GM12878 (cell line): ENCODE data around the gene TSSK2. TPM values are rescaled to one million over a fixed set of nuclear protein-coding genes. Genes with fewer than 3 reads are reported as not detected.

Source experiments
- ATAC-seq: fragments of 200-7000 bp; cut with Tn5 transposase; 3 replicates; pipeline ENCODE4 v1.9.1; 2020; ENCODE audit warnings: mild to moderate bottlenecking, moderate library complexity
- BruUV-seq: library from RNA; stranded (reverse); fragments of 400-500 nt; replicated peaks from 2 replicates; lab custom pipeline; 2021; lab: Mats Ljungman, UMichigan
- CTCF ChIA-PET: fragments of 300-600 bp; sonication (Branson Sonifier 250); formaldehyde crosslinking; extraction: SDS; loops from one replicate; lab custom pipeline; 2021; ENCODE audit warnings: inconsistent platforms; lab: Yijun Ruan, JAX
- POLR2A ChIA-PET: fragments of 350-600 bp; formaldehyde crosslinking; extraction: SDS; loops from one replicate; lab custom pipeline; 2021; ENCODE audit warnings: inconsistent platforms; lab: Charles Lee
- RAD21 ChIA-PET: fragments of 300-600 bp; sonication (Branson Sonifier 250); formaldehyde crosslinking; loops from one replicate; lab custom pipeline; 2023; ENCODE audit warnings: antibody characterized with exemption; ENCODE audit not compliant: unreplicated experiment; lab: Charles Lee
- SMC1A ChIA-PET: fragments of 300-600 bp; sonication (Branson Sonifier 250); formaldehyde crosslinking; loops from one replicate; lab custom pipeline; 2023; ENCODE audit not compliant: unreplicated experiment, uncharacterized antibody; lab: Charles Lee
- DNase-seq: peaks from one replicate; pipeline ENCODE4 v3.0.0-alpha.2; 2011; ENCODE audit warnings: low read depth, low spot score
- FAIRE-seq: peaks from 3 replicates; lab custom pipeline; 2011; peaks lifted over from hg19 to GRCh38; lab: Jason Lieb, UNC
- H2AFZ ChIP-seq: 2 replicates; pipeline ENCODE4 v1.6.0; 2011; ENCODE audit warnings: low read depth, low read length, control low read depth; ENCODE audit not compliant: control insufficient read depth
- H3K27ac ChIP-seq: 2 replicates; pipeline ENCODE4 v1.5.1; 2011; ENCODE audit warnings: control low read depth; ENCODE audit not compliant: control insufficient read depth, insufficient read depth
- H3K27me3 ChIP-seq, 2 experiments: replicated peaks in 1 of 2; 2 replicates each; pipeline versions ENCODE4 v1.6.0 to v1.6.1; 2011; ENCODE audit warnings: low read length in 1 of 2; ENCODE audit not compliant: control insufficient read depth in 2 of 2, insufficient read depth in 2 of 2
- H3K36me3 ChIP-seq, 2 experiments: 2 replicates each; pipeline ENCODE4 v1.5.1; 2011; ENCODE audit warnings: low read length in 1 of 2; ENCODE audit not compliant: control insufficient read depth in 2 of 2, insufficient read depth in 2 of 2
- H3K4me1 ChIP-seq: 2 replicates; pipeline ENCODE4 v1.6.1; 2011; ENCODE audit warnings: mild to moderate bottlenecking, low read length, moderate library complexity, mixed read lengths; ENCODE audit not compliant: control insufficient read depth, insufficient read depth
- H3K4me2 ChIP-seq: 2 replicates; pipeline ENCODE4 v1.6.0; 2011; ENCODE audit warnings: control low read depth; ENCODE audit not compliant: control insufficient read depth, insufficient read depth
- H3K4me3 ChIP-seq: fragments of 200-600 bp; sonication (generic); 2 replicates; pipeline ENCODE4 v1.5.1; 2016
- H3K79me2 ChIP-seq: 2 replicates; pipeline ENCODE4 v1.6.0; 2011; ENCODE audit warnings: low read length; ENCODE audit not compliant: control insufficient read depth, insufficient read depth
- H3K9ac ChIP-seq: 2 replicates; pipeline ENCODE4 v1.8.0; 2011; ENCODE audit warnings: low read length, control low read depth, mixed read lengths; ENCODE audit not compliant: control insufficient read depth, insufficient read depth
- H3K9me3 ChIP-seq: replicated peaks from 3 replicates; pipeline ENCODE4 v1.5.1; 2011; ENCODE audit warnings: mild to moderate bottlenecking, low read length; ENCODE audit not compliant: control insufficient read depth, insufficient read depth
- H4K20me1 ChIP-seq: 2 replicates; pipeline ENCODE4 v1.6.0; 2011; ENCODE audit not compliant: control insufficient read depth, insufficient read depth
- BCL11A ChIP-seq: IDR thresholded peaks from 2 replicates; pipeline ENCODE4 v1.6.1; 2011; ENCODE audit warnings: low read depth, low read length
- BMI1 ChIP-seq: fragments of 450-650 bp; IDR thresholded peaks from 2 replicates; pipeline ENCODE4 v1.6.1; 2016; ENCODE audit warnings: mild to moderate bottlenecking, moderate library complexity, borderline replicate concordance
- EZH2 ChIP-seq: IDR thresholded peaks from 2 replicates; pipeline ENCODE4 v1.6.1; 2012; ENCODE audit warnings: low read depth, mild to moderate bottlenecking, control low read depth, inconsistent platforms, low read length, borderline replicate concordance; ENCODE audit not compliant: control insufficient read depth
- POU2F2 ChIP-seq: IDR thresholded peaks from 3 replicates; pipeline ENCODE4 v1.6.1; 2011; ENCODE audit warnings: low read depth, mild to moderate bottlenecking, low read length, borderline replicate concordance
- RAD51 ChIP-seq: fragments of 450-650 bp; IDR thresholded peaks from 2 replicates; pipeline ENCODE4 v1.6.1; 2016; ENCODE audit warnings: moderate library complexity, mild to moderate bottlenecking, inconsistent platforms
- RB1 ChIP-seq: fragments of 450-650 bp; formaldehyde crosslinking; IDR thresholded peaks from 2 replicates; pipeline ENCODE4 v1.6.1; 2017; ENCODE audit warnings: mild to moderate bottlenecking, borderline replicate concordance
- SREBF1 ChIP-seq: IDR thresholded peaks from 2 replicates; pipeline ENCODE4 v1.6.1; 2012; ENCODE audit warnings: mild to moderate bottlenecking, low read length
- ZBTB4 ChIP-seq: fragments of 450-650 bp; formaldehyde crosslinking; IDR thresholded peaks from 2 replicates; pipeline ENCODE4 v1.4.0; 2022; ENCODE audit warnings: mild to moderate bottlenecking, moderate library complexity
- ZNF24 ChIP-seq: fragments of 450-650 bp; IDR thresholded peaks from 2 replicates; pipeline ENCODE4 v1.6.1; 2017; ENCODE audit warnings: antibody characterized with exemption, mild to moderate bottlenecking
- ZNF687 ChIP-seq: fragments of 450-650 bp; IDR thresholded peaks from 2 replicates; pipeline ENCODE4 v1.6.1; 2017; ENCODE audit warnings: mild to moderate bottlenecking, moderate library complexity
- WGBS: methylation state at CpG from one replicate; pipeline ENCODE4 v1.1.6; 2016; ENCODE audit warnings: low lambda C conversion rate; ENCODE audit not compliant: insufficient replicate concordance, insufficient coverage; ENCODE audit errors: missing lambda C conversion rate; 5-methylcytosine and 5-hydroxymethylcytosine counted together
- in situ Hi-C: fragments of 300-500 bp; cut with MboI; formaldehyde crosslinking; loops from 9 replicates; pipeline ENCODE4 v1.14.3; 2018; ENCODE audit warnings: mixed read lengths
- intact Hi-C: fragments of 100-400 bp; cut with micrococcal nuclease; formaldehyde crosslinking; loops from one replicate; pipeline ENCODE4 v1.14.2; 2022; ENCODE audit not compliant: unreplicated experiment
- polyA plus RNA-seq, 11 experiments: library from polyadenylated mRNA; depleted of rRNA in 4 of 11; unstranded in 6 of 11; stranded (reverse) in 5 of 11; fragments of >200 nt; fragmentation: Nextera tagmentation in 4 of 11; fragmentation: Illumina TruSeq in 1 of 11; extraction: Ambion mirVana in 4 of 11; extraction: Trizol in 1 of 11; gene quantifications; 1 replicate in 1 of 11; 2 replicates in 10 of 11; pipeline versions ENCODE4 v1.2.1 to v1.2.3, GENCODE V29; 2011 to 2016; ENCODE audit warnings: inconsistent platforms in 2 of 11, missing spikeins in 2 of 11, low read depth in 1 of 11
- total RNA-seq, 4 experiments: library from RNA; depleted of rRNA in 3 of 4; stranded (reverse); fragments of >200 nt in 3 of 4; fragmentation: Illumina TruSeq in 1 of 4; extraction: Trizol in 1 of 4; gene quantifications; 2 replicates each; pipeline versions ENCODE4 v1.2.1 to v1.2.3, GENCODE V29; 2013 to 2021

The TSSK2 gene
- total and polyA plus RNA-seq, 10 of the 15 experiments (the other 5 are each of a cell fraction or from before 2014, with no cell fraction given), result 0.03 to 0.17 TPM; not detected in 8

GRCh38 chr22:19090586-19091127 is 40.5 kb upstream of the TSSK2 start:
- no peaks in the 10 kb centered on the region for H4K20me1 ChIP-seq
- FAIRE-seq (no peak), DNase-seq (no peak), ATAC-seq (no peak)
- BruUV-seq, result no TSS peak
- H3K9me3 ChIP-seq, result no peaks in the 10 kb centered on the region
- peaks cover 3% of the 10 kb centered on the region for H3K4me1 ChIP-seq
- intact Hi-C loops, result no loop called here
- H3K27ac ChIP-seq, result no peak overlapping the region
- ChIA-PET SMC1A (interaction anchor here (1.4 kb wide), 1 partner anchor 11 kb away, joined by 3 read pairs; no protein-coding TSS in a partner anchor), CTCF (interaction anchor here (1.0 kb wide), 1 partner anchor 24 kb away, joined by 4 read pairs; no protein-coding TSS in a partner anchor), POLR2A (no interaction called here), RAD21 (no interaction called here)
- no peak overlapping the region for H3K4me3 ChIP-seq
- H3K27me3 ChIP-seq, result no peaks in the 10 kb centered on the region
- H3K79me2 ChIP-seq, result no peaks in the 10 kb centered on the region
- peaks cover 2% of the 10 kb centered on the region in 2 experiments for H3K36me3 ChIP-seq
- TF ChIP-seq ZNF24, result no peak
- no peak for TF ChIP-seq BCL11A
- TF ChIP-seq EZH2, result no peak
- no peak for TF ChIP-seq SREBF1
- TF ChIP-seq BMI1, result no peak
- no peak for TF ChIP-seq RB1
- no peak for TF ChIP-seq POU2F2
- in situ Hi-C loops, result no loop called here
- 60% methylated on average over 3 of the region's 3 CpGs for WGBS
- H3K4me2 ChIP-seq, result no peak overlapping the region
- H2AFZ ChIP-seq, result no peak overlapping the region
- no peak overlapping the region for H3K9ac ChIP-seq

- SMC1A ChIA-PET, result no interaction called here
- Histone ChIP-seq H2AFZ (no peak overlapping the region), H3K27ac (no peak overlapping the region), H3K4me3 (no peak overlapping the region), H3K9me3 (no peaks in the 10 kb centered on the region), H3K4me2 (no peak overlapping the region), H3K4me1 (no peaks in the 10 kb centered on the region), H3K27me3 (no peaks in the 10 kb centered on the region), H3K79me2 (no peaks in the 10 kb centered on the region; the same call in 1 of the 2 replicates), H4K20me1 (no peaks in the 10 kb centered on the region), H3K9ac (no peak overlapping the region), H3K36me3 (peaks cover 0 to 5% of the 10 kb centered on the region in 2 experiments)
- WGBS, result 100% methylated on average over 4 of the region's 4 CpGs
- no peak for DNase-seq
- POLR2A ChIA-PET, result no interaction called here
- no peak for FAIRE-seq
- no peak for ATAC-seq
- RAD21 ChIA-PET, result no interaction called here
- in situ Hi-C loops, result no loop called here
- intact Hi-C loops, result no loop called here
- BruUV-seq, result no TSS peak
- CTCF ChIA-PET, result no interaction called here
- no peak for TF ChIP-seq ZNF687
- no peak for TF ChIP-seq ZBTB4
- no peak for TF ChIP-seq RAD51
Measured at GRCh38 chr22:19092725-19093124, 38.4 kb upstream of the TSSK2 start.
